Measurements from ENCODE around the gene ITGB7.

ITGB7 gene

GRCh38 chr12:53173085-53173715 lies 33.9 kb downstream of the ITGB7 start:
- Histone ChIP-seq H3K4me1 (ENCODE audit: low read length) (peaks cover 11% of the 10 kb centered on the region), H2AFZ (ENCODE audit: low read depth, low read length) (no peak overlapping the region), H3K79me2 (ENCODE audit: low read length) (no peaks in the 10 kb centered on the region), H3K27ac (ENCODE audit: low read length) (no peak overlapping the region), H3K4me2 (ENCODE audit: low read length) (no peak overlapping the region), H3K36me3 (replicated peaks; ENCODE audit: low read depth, low read length) (no peaks in the 10 kb centered on the region), H3K9ac (ENCODE audit: low read length) (no peak overlapping the region), H3K4me3 (ENCODE audit: low read length) (no peak overlapping the region), H3K9me3 (ENCODE audit: insufficient read depth, low read length) (no peaks in the 10 kb centered on the region), H3K27me3 (ENCODE audit: low read depth, low read length) (no peaks in the 10 kb centered on the region), H4K20me1 (ENCODE audit: insufficient read depth, low read length) (no peaks in the 10 kb centered on the region)
- no peak for TF ChIP-seq CTCF (IDR thresholded peaks at IDR 0.05; ENCODE audit: low read depth, low read length)
- no peak for TF ChIP-seq EZH2phosphoT487 (IDR thresholded peaks at IDR 0.05; ENCODE audit: low read depth)

- H3K79me2 ChIP-seq (ENCODE audit: low read length): no peaks in the 10 kb centered on the region
- no peak overlapping the region for H2AFZ ChIP-seq (ENCODE audit: low read depth, low read length)
- H4K20me1 ChIP-seq (ENCODE audit: insufficient read depth, low read length): no peaks in the 10 kb centered on the region
- H3K4me1 ChIP-seq (ENCODE audit: low read length): peaks cover 11% of the 10 kb centered on the region
- no peaks in the 10 kb centered on the region for H3K9me3 ChIP-seq (ENCODE audit: insufficient read depth, low read length)
- no peak overlapping the region for H3K27ac ChIP-seq (ENCODE audit: low read length)
- H3K9ac ChIP-seq (ENCODE audit: low read length): no peak overlapping the region
- H3K27me3 ChIP-seq (ENCODE audit: low read depth, low read length): no peaks in the 10 kb centered on the region
- TF ChIP-seq CTCF (IDR thresholded peaks at IDR 0.05; ENCODE audit: low read depth, low read length) (no peak), EZH2phosphoT487 (IDR thresholded peaks at IDR 0.05; ENCODE audit: low read depth) (no peak)
- H3K4me3 ChIP-seq (ENCODE audit: low read length): no peak overlapping the region
- H3K4me2 ChIP-seq (ENCODE audit: low read length): no peak overlapping the region
- H3K36me3 ChIP-seq (replicated peaks; ENCODE audit: low read depth, low read length): no peaks in the 10 kb centered on the region
Measured at GRCh38 chr12:53172352-53172751, 34.7 kb downstream of the ITGB7 start.

- no peaks in the 10 kb centered on the region for H3K9me3 ChIP-seq (ENCODE audit: insufficient read depth, low read length)
- H4K20me1 ChIP-seq (ENCODE audit: insufficient read depth, low read length): no peaks in the 10 kb centered on the region
- peaks cover 11% of the 10 kb centered on the region for H3K4me1 ChIP-seq (ENCODE audit: low read length)
- H3K79me2 ChIP-seq (ENCODE audit: low read length): no peaks in the 10 kb centered on the region
- no peak overlapping the region for H3K27ac ChIP-seq (ENCODE audit: low read length)
- no peaks in the 10 kb centered on the region for H3K36me3 ChIP-seq (replicated peaks; ENCODE audit: low read depth, low read length)
- H3K4me2 ChIP-seq (ENCODE audit: low read length): no peak overlapping the region
- TF ChIP-seq EZH2phosphoT487 (IDR thresholded peaks at IDR 0.05; ENCODE audit: low read depth) (no peak), CTCF (IDR thresholded peaks at IDR 0.05; ENCODE audit: low read depth, low read length) (no peak)
- H3K27me3 ChIP-seq (ENCODE audit: low read depth, low read length): no peaks in the 10 kb centered on the region
- no peak overlapping the region for H2AFZ ChIP-seq (ENCODE audit: low read depth, low read length)
- H3K4me3 ChIP-seq (ENCODE audit: low read length): no peak overlapping the region
- H3K9ac ChIP-seq (ENCODE audit: low read length): no peak overlapping the region
Measured at GRCh38 chr12:53171725-53172329, 35.2 kb downstream of the ITGB7 start.

GRCh38 chr12:53170876-53171724 lies 36.0 kb downstream of the ITGB7 start:
- Histone ChIP-seq H4K20me1 (ENCODE audit: insufficient read depth, low read length) (no peaks in the 10 kb centered on the region), H3K9me3 (ENCODE audit: insufficient read depth, low read length) (no peaks in the 10 kb centered on the region), H3K27me3 (ENCODE audit: low read depth, low read length) (no peaks in the 10 kb centered on the region), H2AFZ (ENCODE audit: low read depth, low read length) (no peak overlapping the region), H3K4me3 (ENCODE audit: low read length) (no peak overlapping the region), H3K4me2 (ENCODE audit: low read length) (no peak overlapping the region), H3K4me1 (ENCODE audit: low read length) (peaks cover 11% of the 10 kb centered on the region), H3K27ac (ENCODE audit: low read length) (no peak overlapping the region), H3K79me2 (ENCODE audit: low read length) (no peaks in the 10 kb centered on the region), H3K36me3 (replicated peaks; ENCODE audit: low read depth, low read length) (no peaks in the 10 kb centered on the region), H3K9ac (ENCODE audit: low read length) (no peak overlapping the region)
- TF ChIP-seq EZH2phosphoT487 (IDR thresholded peaks at IDR 0.05; ENCODE audit: low read depth) (no peak), CTCF (IDR thresholded peaks at IDR 0.05; ENCODE audit: low read depth, low read length) (no peak)

Measured in OCI-LY3 (cell line).